Measurements from ENCODE around the gene ZNF830.

ZNF830 gene

DNA sequence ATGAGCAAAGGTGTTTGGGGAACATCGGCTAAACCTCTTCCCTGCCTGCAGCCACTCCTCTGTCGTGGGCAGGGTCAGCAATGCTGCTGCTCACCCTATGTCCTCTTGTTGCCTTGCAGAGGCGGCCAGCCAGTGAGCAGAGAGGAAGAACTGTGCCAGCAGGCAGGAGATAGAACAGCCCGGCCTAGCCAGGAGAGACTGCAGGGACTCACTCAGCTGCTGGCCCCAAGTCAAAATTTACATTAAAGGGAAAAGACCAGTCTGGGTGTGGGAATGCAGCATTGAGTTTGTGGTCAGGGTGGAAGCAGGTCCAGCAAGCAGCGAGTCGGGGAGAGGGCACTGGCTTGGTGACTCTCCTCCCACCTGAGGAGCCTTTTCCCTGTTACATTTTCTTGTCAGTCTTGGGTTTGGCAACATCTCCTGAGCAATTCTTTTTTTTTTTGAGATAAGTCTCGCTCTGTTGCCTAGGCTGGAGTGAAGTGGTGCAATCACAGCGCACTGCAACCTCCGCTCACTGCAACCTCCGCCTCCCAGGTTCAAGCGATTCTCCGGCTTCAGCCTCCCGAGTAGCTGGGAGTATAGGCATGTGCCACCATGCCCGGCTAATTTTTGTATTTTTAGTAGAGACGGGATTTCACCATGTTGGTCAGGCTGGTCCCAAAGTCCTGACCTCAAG lies 41.7 kb downstream of the ZNF830 start:
- ATAC-seq, result no peak
- Mint-ChIP-seq H3K36me3 (peaks cover 38% of the 10 kb centered on the region), H3K9me3 (no peaks in the 10 kb centered on the region), H3K27me3 (no peaks in the 10 kb centered on the region), H3K27ac (no peak overlapping the region), H3K4me3 (no peak overlapping the region), H3K4me1 (peaks cover 5% of the 10 kb centered on the region)

- peaks cover 39% of the 10 kb centered on the region for H3K36me3 Mint-ChIP-seq
- H3K27ac Mint-ChIP-seq, result no peak overlapping the region
- H3K9me3 Mint-ChIP-seq, result no peaks in the 10 kb centered on the region
- H3K27me3 Mint-ChIP-seq, result no peaks in the 10 kb centered on the region
- H3K4me1 Mint-ChIP-seq, result no peaks in the 10 kb centered on the region
- H3K4me3 Mint-ChIP-seq, result no peak overlapping the region
- no peak for ATAC-seq
Measured at GRCh38 chr17:35003778-35004177, 42.4 kb downstream of the ZNF830 start.

DNA sequence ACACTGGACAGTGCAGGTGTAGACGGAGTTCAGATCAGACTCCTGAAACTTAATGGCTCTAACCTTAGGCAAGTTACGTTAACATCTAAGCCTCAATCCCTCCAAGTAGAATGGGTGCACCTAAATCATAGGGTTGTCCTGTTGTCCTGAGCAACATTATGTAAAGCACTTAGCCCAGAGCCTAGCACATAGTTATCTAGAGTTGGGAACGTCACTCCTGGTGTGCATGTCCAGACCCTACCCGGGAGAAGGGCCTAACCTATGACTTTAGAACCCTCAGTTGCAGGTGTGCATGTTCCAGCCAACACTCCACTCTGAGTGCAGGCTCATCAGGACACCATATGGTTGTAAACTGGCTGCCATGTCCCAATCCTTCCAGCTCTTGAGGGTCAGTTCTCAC lies 45.0 kb downstream of the ZNF830 start:
- ATAC-seq, result no peak
- Mint-ChIP-seq H3K27ac (no peak overlapping the region), H3K36me3 (peaks cover 46% of the 10 kb centered on the region)

GRCh38 chr17:35006961-35007360 lies 45.6 kb downstream of the ZNF830 start:
- no peak for ATAC-seq
- Mint-ChIP-seq H3K9me3 (no peaks in the 10 kb centered on the region), H3K4me3 (no peak overlapping the region), H3K27me3 (no peaks in the 10 kb centered on the region), H3K4me1 (no peaks in the 10 kb centered on the region), H3K36me3 (peaks cover 40% of the 10 kb centered on the region), H3K27ac (peak overlapping the region; percentile 15)

More for the DNA sequence above, 45.0 kb downstream of the ZNF830 start:
- Mint-ChIP-seq H3K9me3 (no peaks in the 10 kb centered on the region), H3K4me1 (no peaks in the 10 kb centered on the region), H3K27me3 (no peaks in the 10 kb centered on the region), H3K4me3 (no peak overlapping the region)

- H3K36me3 Mint-ChIP-seq, result peaks cover 38% of the 10 kb centered on the region
- no peak overlapping the region for H3K4me3 Mint-ChIP-seq
- H3K4me1 Mint-ChIP-seq, result no peaks in the 10 kb centered on the region
- no peaks in the 10 kb centered on the region for H3K27me3 Mint-ChIP-seq
- H3K27ac Mint-ChIP-seq, result no peak overlapping the region
- no peak for ATAC-seq
- H3K9me3 Mint-ChIP-seq, result no peaks in the 10 kb centered on the region
Measured at GRCh38 chr17:35010093-35010492, 48.8 kb downstream of the ZNF830 start.

- Mint-ChIP-seq H3K4me1 (no peaks in the 10 kb centered on the region), H3K27me3 (no peaks in the 10 kb centered on the region), H3K4me3 (no peak overlapping the region), H3K9me3 (no peaks in the 10 kb centered on the region), H3K36me3 (peaks cover 46% of the 10 kb centered on the region), H3K27ac (no peak overlapping the region)
- ATAC-seq, result no peak
Measured at GRCh38 chr17:35011671-35012216, 50.4 kb downstream of the ZNF830 start.
